IMR-90 (cell line): ENCODE measurements around the gene SLCO3A1. TPM values are rescaled to one million over a fixed set of nuclear protein-coding genes. Genes with fewer than 3 reads are reported as not detected.

ENCODE experiments used
- ATAC-seq: fragments of 200-7000 bp; cut with Tn5 transposase; 2 replicates; pipeline ENCODE4 v1.9.1; 2020; ENCODE audit warnings: low read depth, mild to moderate bottlenecking, moderate library complexity
- BruUV-seq: library from RNA; stranded (reverse); fragments of 400-500 nt; replicated peaks from 2 replicates; lab custom pipeline; 2021; lab: Mats Ljungman, UMichigan
- CTCF ChIA-PET: fragments of 300-600 bp; formaldehyde crosslinking; extraction: SDS; loops from one replicate; lab custom pipeline; 2021; ENCODE audit warnings: antibody characterized with exemption; lab: Yijun Ruan, JAX
- POLR2A ChIA-PET: fragments of 300-600 bp; sonication (Branson Sonifier 250); formaldehyde crosslinking; loops from one replicate; lab custom pipeline; 2022; ENCODE audit warnings: antibody characterized with exemption; ENCODE audit not compliant: unreplicated experiment; lab: Charles Lee
- DNase-seq: peaks from one replicate; pipeline ENCODE4 v3.0.0; 2013
- H2AFZ ChIP-seq: replicated peaks from 2 replicates; pipeline ENCODE3; 2013; ENCODE audit warnings: low read length, mild to moderate bottlenecking; ENCODE audit not compliant: poor library complexity
- H2AK5ac ChIP-seq: 2 replicates; pipeline ENCODE4 v1.6.1; 2013; ENCODE audit warnings: low read depth, low read length, inconsistent platforms
- H2AK9ac ChIP-seq: replicated peaks from 2 replicates; pipeline ENCODE3; 2013; ENCODE audit warnings: mild to moderate bottlenecking, low read depth, low read length, moderate library complexity; ENCODE audit not compliant: poor library complexity
- H2BK120ac ChIP-seq: 2 replicates; pipeline ENCODE4 v1.6.1; 2013; ENCODE audit warnings: low read depth, low read length, inconsistent platforms
- H2BK15ac ChIP-seq: 3 replicates; pipeline ENCODE4 v1.6.1; 2013; ENCODE audit warnings: low read depth, low read length, inconsistent platforms
- H2BK20ac ChIP-seq: 2 replicates; pipeline ENCODE4 v1.6.1; 2013; ENCODE audit warnings: low read depth, mild to moderate bottlenecking, inconsistent platforms, low read length, moderate library complexity
- H2BK5ac ChIP-seq: 2 replicates; pipeline ENCODE4 v1.6.1; 2013; ENCODE audit warnings: mild to moderate bottlenecking, low read depth, low read length, inconsistent platforms; ENCODE audit not compliant: poor library complexity, severe bottlenecking
- H3K14ac ChIP-seq: replicated peaks from 2 replicates; pipeline ENCODE4 v1.6.1; 2013; ENCODE audit warnings: low read depth, low read length, inconsistent platforms
- H3K18ac ChIP-seq: 2 replicates; pipeline ENCODE4 v1.6.1; 2013; ENCODE audit warnings: low read depth, low read length, control low read depth
- H3K23ac ChIP-seq: 2 replicates; pipeline ENCODE4 v1.6.1; 2013; ENCODE audit warnings: low read depth, low read length, inconsistent platforms
- H3K27ac ChIP-seq: 2 replicates; pipeline ENCODE4 v1.5.1; 2013; ENCODE audit warnings: mild to moderate bottlenecking, control low read depth, low read length; ENCODE audit not compliant: insufficient read depth
- H3K27me3 ChIP-seq: 2 replicates; pipeline ENCODE4 v1.6.1; 2013; ENCODE audit warnings: low read length; ENCODE audit not compliant: control insufficient read depth, insufficient read depth
- H3K36me3 ChIP-seq: 2 replicates; pipeline ENCODE4 v1.6.1; 2013; ENCODE audit warnings: low read length, mixed read lengths; ENCODE audit not compliant: control insufficient read depth, insufficient read depth
- H3K4ac ChIP-seq: 2 replicates; pipeline ENCODE4 v1.6.1; 2013; ENCODE audit warnings: low read depth, low read length, inconsistent platforms
- H3K4me1 ChIP-seq: 2 replicates; pipeline ENCODE4 v1.6.1; 2013; ENCODE audit warnings: low read length, mixed read lengths; ENCODE audit not compliant: control insufficient read depth, insufficient read depth
- H3K4me2 ChIP-seq: 2 replicates; pipeline ENCODE4 v1.6.1; 2013; ENCODE audit warnings: low read depth, mild to moderate bottlenecking, control low read depth, low read length, moderate library complexity
- H3K4me3 ChIP-seq: 2 replicates; pipeline ENCODE4 v1.5.1; 2013; ENCODE audit warnings: low read depth, mild to moderate bottlenecking, control low read depth, low read length, moderate library complexity; ENCODE audit not compliant: insufficient read depth
- H3K56ac ChIP-seq: 2 replicates; pipeline ENCODE4 v1.6.1; 2013; ENCODE audit warnings: low read length, inconsistent platforms; ENCODE audit not compliant: insufficient read depth; ENCODE audit errors: extremely low read depth
- H3K79me1 ChIP-seq, 2 experiments: 2 replicates each; pipeline ENCODE4 v1.6.1; 2013; ENCODE audit warnings: low read length in 2 of 2, inconsistent platforms in 1 of 2, low read depth in 1 of 2
- H3K9ac ChIP-seq: 2 replicates; pipeline ENCODE4 v1.6.1; 2013; ENCODE audit warnings: low read depth, low read length, control low read depth
- H3K9me1 ChIP-seq: 2 replicates; pipeline ENCODE4 v1.6.1; 2013; ENCODE audit warnings: low read length, inconsistent platforms; ENCODE audit not compliant: insufficient read depth
- H3K9me3 ChIP-seq: 2 replicates; pipeline ENCODE4 v1.6.1; 2013; ENCODE audit warnings: low read length; ENCODE audit not compliant: control insufficient read depth, insufficient read depth
- H4K20me1 ChIP-seq: 2 replicates; pipeline ENCODE4 v1.6.1; 2013; ENCODE audit warnings: low read length, inconsistent platforms; ENCODE audit not compliant: insufficient read depth
- H4K5ac ChIP-seq: 2 replicates; pipeline ENCODE4 v1.6.1; 2013; ENCODE audit warnings: mild to moderate bottlenecking, low read depth, low read length, control low read depth
- H4K8ac ChIP-seq, 2 experiments: 2 replicates each; pipeline ENCODE4 v1.6.1; 2013; ENCODE audit warnings: low read depth in 2 of 2, low read length in 2 of 2, control low read depth in 1 of 2, inconsistent platforms in 1 of 2
- H4K91ac ChIP-seq: 2 replicates; pipeline ENCODE4 v1.6.1; 2013; ENCODE audit warnings: low read depth, low read length, inconsistent platforms; ENCODE audit not compliant: insufficient read depth
- CTCF ChIP-seq: conservative IDR thresholded peaks from 2 replicates; pipeline ENCODE4 v1.5.1; 2012; ENCODE audit warnings: mild to moderate bottlenecking, low read depth, low read length, improper control_type of control experiment
- MAZ ChIP-seq: IDR thresholded peaks from 2 replicates; pipeline ENCODE4 v1.6.1; 2012; ENCODE audit warnings: low read depth, mild to moderate bottlenecking, low read length, improper control_type of control experiment, moderate library complexity, borderline replicate concordance
- NFE2L2 ChIP-seq: fragments of 150-350 bp; IDR thresholded peaks from 2 replicates; pipeline ENCODE4 v1.6.1; 2016; ENCODE audit warnings: low read depth, mild to moderate bottlenecking, low read length
- WGBS, 2 experiments: methylation state at CpG; one replicate each; pipeline versions ENCODE4 v1.1.5 to v1.1.7; 2013; ENCODE audit warnings: missing lambda C conversion rate in 2 of 2; ENCODE audit not compliant: insufficient read length in 1 of 2; ENCODE audit errors: extremely low coverage in 2 of 2; 5-methylcytosine and 5-hydroxymethylcytosine counted together
- dilution Hi-C: fragments of 300-500 bp; cut with HindIII; formaldehyde crosslinking; loops from one replicate; pipeline ENCODE4 v1.14.3; 2018; ENCODE audit warnings: low sequenced_read_pairs; ENCODE audit not compliant: unreplicated experiment
- in situ Hi-C: fragments of 300-500 bp; cut with MboI; formaldehyde crosslinking; loops from 3 replicates; pipeline ENCODE4 v1.14.3; 2019; ENCODE audit warnings: low sequenced_read_pairs, inconsistent platforms, mixed read lengths
- intact Hi-C: fragments of 100-400 bp; cut with micrococcal nuclease; formaldehyde crosslinking; loops from 2 replicates; pipeline ENCODE4 v1.10.0; 2022
- polyA plus RNA-seq, 3 experiments: library from polyadenylated mRNA; depleted of rRNA; stranded (reverse); fragments of >200 nt; gene quantifications; 2 replicates each; pipeline ENCODE4 v1.2.3, GENCODE V29; 2012; ENCODE audit warnings: low replicate concordance in 1 of 3
- total RNA-seq: library from RNA; depleted of rRNA; stranded (reverse); fragments of >200 nt; gene quantifications from 2 replicates; pipeline ENCODE4 v1.2.3, GENCODE V29; 2012

SLCO3A1 gene
- total and polyA plus RNA-seq, 2 of the 4 experiments (the other 2 are of a cell fraction), result 4.7 to 8.1 TPM

GRCh38 chr15:92151168-92151567 lies 297.7 kb downstream of the SLCO3A1 start:
- Histone ChIP-seq H2BK20ac (no peak overlapping the region), H2AFZ (no peak overlapping the region), H2AK9ac (no peak overlapping the region), H4K5ac (no peak overlapping the region), H3K4me2 (no peak overlapping the region), H3K9me1 (no peaks in the 10 kb centered on the region), H3K79me1 (no peaks in the 10 kb centered on the region), H4K91ac (no peak overlapping the region), H2BK120ac (no peak overlapping the region), H2BK15ac (no peak overlapping the region), H3K18ac (no peak overlapping the region), H3K4me3 (no peak overlapping the region), H3K4ac (no peak overlapping the region), H3K14ac (no peak overlapping the region), H4K8ac (no peak overlapping the region), H3K9ac (no peak overlapping the region), H3K27me3 (no peaks in the 10 kb centered on the region), H4K20me1 (no peaks in the 10 kb centered on the region), H3K9me3 (no peaks in the 10 kb centered on the region), H3K4me1 (0 out of 2 replicates have a peak, but pooled peaks cover 2% of the 10 kb centered on the region), H3K36me3 (no peaks in the 10 kb centered on the region; the same call in 1 of the 2 replicates), H3K23ac (no peak overlapping the region), H2BK5ac (no peak overlapping the region), H3K27ac (no peak overlapping the region), H3K56ac (no peak overlapping the region), H2AK5ac (no peak overlapping the region)
- in situ Hi-C loops (no loop called here), dilution Hi-C loops (no loop called here), intact Hi-C loops (no loop called here)
- no TSS peak for BruUV-seq
- POLR2A ChIA-PET, result no interaction called here
- CTCF ChIA-PET, result interaction anchor here (0.6 kb wide), 2 partner anchors 54 to 329 kb away, joined by 5 read pairs; no protein-coding TSS in a partner anchor
- ATAC-seq (no peak), DNase-seq (no peak)
- TF ChIP-seq NFE2L2 (no peak), MAZ (no peak), CTCF (no peak)
- no CpG with 5 or more reads among the region's 8 CpGs for WGBS, 2 experiments
